Fibroblast of mammary gland (primary cell): ENCODE measurements around the gene FAM53A.

Source experiments
- DNase-seq: peaks from one replicate; pipeline ENCODE4 v3.0.0-alpha.2; 2010; ENCODE audit warnings: low read depth
- H3K4me3 ChIP-seq: 2 replicates; pipeline ENCODE4 v1.5.1; 2011; ENCODE audit warnings: low read depth, mild to moderate bottlenecking, low read length, moderate library complexity; ENCODE audit not compliant: control insufficient read depth
- CTCF ChIP-seq: conservative IDR thresholded peaks from 2 replicates; pipeline ENCODE4 v1.5.1; 2011; ENCODE audit warnings: low read depth, low read length, inconsistent platforms; ENCODE audit not compliant: control insufficient read depth, insufficient read depth

FAM53A gene

GRCh38 chr4:1716065-1716945 lies 32.2 kb upstream of the FAM53A start:
- no peak overlapping the region for H3K4me3 ChIP-seq
- no peak for DNase-seq
- no peak for TF ChIP-seq CTCF

GRCh38 chr4:1715002-1715758 lies 31.1 kb upstream of the FAM53A start:
- no peak overlapping the region for H3K4me3 ChIP-seq
- no peak for TF ChIP-seq CTCF
- peak; percentile 25 for DNase-seq

- DNase-seq = peak; percentile 24
- no peak overlapping the region for H3K4me3 ChIP-seq
- no peak for TF ChIP-seq CTCF
These were observed 30.3 kb upstream of the FAM53A start for GRCh38 chr4:1714303-1715001.

GRCh38 chr4:1713003-1713851 lies 29.1 kb upstream of the FAM53A start:
- peak overlapping the region; percentile 75 for H3K4me3 ChIP-seq
- TF ChIP-seq CTCF = no peak
- no peak for DNase-seq

GRCh38 chr4:1712216-1713002 lies 28.3 kb upstream of the FAM53A start, which contains the start of gene SLBP:
Gene SLBP, minus strand, starts transcription at chr4:1712319. Its CDS starts 131 bp downstream, at chr4:1712188.
- DNase-seq = peak; percentile 86
- peak within 1 kb of the TSS; percentile 90 for H3K4me3 ChIP-seq
- TF ChIP-seq CTCF = no peak
